Breast epithelium (tissue), 4 donors: Measurements from ENCODE around the gene ZNF888. TPM values are rescaled to one million over a fixed set of nuclear protein-coding genes. Genes with fewer than 3 reads are reported as not detected.
A peak's percentile ranks its signal among the peaks of the same experiment; 100 is the strongest.
"Not testable (repeated sequence)": the region's sequence is repeated elsewhere in the genome, so short reads cannot be mapped to it uniquely, and the experiment has no call there.

Experiments
- DNase-seq, 2 donors: peaks; one replicate each; pipeline ENCODE4 v3.0.0-alpha.2; 2019; ENCODE audit warnings: low spot score in 2 of 2
- H3K27ac ChIP-seq, 2 donors: fragments of 200-600 bp; sonication (generic) in 1 of 2; one replicate each; pipeline ENCODE4 v1.5.1; 2016 to 2019; ENCODE audit warnings: mild to moderate bottlenecking in 1 of 2
- H3K27me3 ChIP-seq, 2 donors: fragments of 200-600 bp; sonication (generic) in 1 of 2; one replicate each; pipeline versions ENCODE4 v1.5.1 to v1.6.0; 2017 to 2019; ENCODE audit warnings: control low read depth in 1 of 2, mild to moderate bottlenecking in 1 of 2
- H3K36me3 ChIP-seq: fragments of 200-600 bp; one replicate; pipeline ENCODE4 v1.5.1; 2019
- H3K4me1 ChIP-seq, 2 donors: fragments of 200-600 bp; sonication (generic); one replicate each; pipeline ENCODE4 v1.5.1; 2016 to 2019; ENCODE audit warnings: control low read depth in 1 of 2
- H3K4me3 ChIP-seq, 3 donors: fragments of 200-600 bp; sonication (generic); 1 replicate in 2 of 3; 2 replicates in 1 of 3; pipeline ENCODE4 v1.5.1; 2016 to 2019; ENCODE audit warnings: mild to moderate bottlenecking in 3 of 3, moderate library complexity in 2 of 3
- H3K9me3 ChIP-seq, 2 donors: fragments of 200-600 bp; sonication (generic) in 1 of 2; one replicate each; pipeline ENCODE4 v1.5.1; 2016 to 2019; ENCODE audit warnings: control low read depth in 1 of 2
- POLR2A ChIP-seq: fragments of 450-650 bp; IDR thresholded peaks from one replicate; pipeline ENCODE4 v1.6.1; 2016; ENCODE audit warnings: antibody characterized with exemption, mild to moderate bottlenecking, moderate library complexity
- POLR2AphosphoS5 ChIP-seq, 3 donors: sonication (generic); formaldehyde crosslinking; IDR thresholded peaks; one replicate each; pipeline ENCODE4 v1.6.1; 2017; ENCODE audit warnings: antibody characterized with exemption in 3 of 3
- intact Hi-C: fragments of 100-400 bp; cut with DNase I; formaldehyde crosslinking; loops from one replicate; pipeline ENCODE4 v1.15.1; 2023; ENCODE audit warnings: low total_unique reads
- total RNA-seq, 3 donors: library from RNA; depleted of rRNA; stranded (reverse); fragments of >200 nt; gene quantifications; one replicate each; pipeline ENCODE4 v1.1.0, GENCODE V29; 2016
- TF ChIP-seq, protein P1 (sequence below), 3 donors: fragments of 450-650 bp; IDR thresholded peaks; one replicate each; pipeline ENCODE4 v1.5.1; 2016 to 2017; ENCODE audit warnings: antibody characterized with exemption in 3 of 3, mild to moderate bottlenecking in 3 of 3, moderate library complexity in 3 of 3

Gene ZNF888
- total RNA-seq, 3 donors from 2014 or later = 4.5 to 10.0 (median 5.2) TPM

- intact Hi-C loops = no loop called here
- H3K36me3 ChIP-seq = peaks cover 9% of the 10 kb centered on the region
Measured at GRCh38 chr19:52948025-52948770, 25.0 kb upstream of the ZNF888 start.

GRCh38 chr19:52946322-52947310 lies 23.4 kb upstream of the ZNF888 start:
- no peaks in the 10 kb centered on the region for H3K4me1 ChIP-seq
- H3K9me3 ChIP-seq = peaks cover 21 to 57% of the 10 kb centered on the region in 2 donors
- peaks cover 1% of the 10 kb centered on the region for H3K36me3 ChIP-seq
- H3K27ac ChIP-seq = peak overlapping the region in 1 of 2 donors; percentile 62
- TF ChIP-seq, protein P1, sequence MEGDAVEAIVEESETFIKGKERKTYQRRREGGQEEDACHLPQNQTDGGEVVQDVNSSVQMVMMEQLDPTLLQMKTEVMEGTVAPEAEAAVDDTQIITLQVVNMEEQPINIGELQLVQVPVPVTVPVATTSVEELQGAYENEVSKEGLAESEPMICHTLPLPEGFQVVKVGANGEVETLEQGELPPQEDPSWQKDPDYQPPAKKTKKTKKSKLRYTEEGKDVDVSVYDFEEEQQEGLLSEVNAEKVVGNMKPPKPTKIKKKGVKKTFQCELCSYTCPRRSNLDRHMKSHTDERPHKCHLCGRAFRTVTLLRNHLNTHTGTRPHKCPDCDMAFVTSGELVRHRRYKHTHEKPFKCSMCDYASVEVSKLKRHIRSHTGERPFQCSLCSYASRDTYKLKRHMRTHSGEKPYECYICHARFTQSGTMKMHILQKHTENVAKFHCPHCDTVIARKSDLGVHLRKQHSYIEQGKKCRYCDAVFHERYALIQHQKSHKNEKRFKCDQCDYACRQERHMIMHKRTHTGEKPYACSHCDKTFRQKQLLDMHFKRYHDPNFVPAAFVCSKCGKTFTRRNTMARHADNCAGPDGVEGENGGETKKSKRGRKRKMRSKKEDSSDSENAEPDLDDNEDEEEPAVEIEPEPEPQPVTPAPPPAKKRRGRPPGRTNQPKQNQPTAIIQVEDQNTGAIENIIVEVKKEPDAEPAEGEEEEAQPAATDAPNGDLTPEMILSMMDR (IDR thresholded peaks at IDR 0.05) = no peak
- TF ChIP-seq POLR2A (no peak), POLR2AphosphoS5 (IDR thresholded peaks at IDR 0.05) (no peak)
- DNase-seq = peak in 1 of 2 donors; percentile 26
- H3K4me3 ChIP-seq = peak overlapping the region in 1 of 3 donors; percentile 44
- H3K27me3 ChIP-seq = no peaks in the 10 kb centered on the region
- intact Hi-C loops = no loop called here

More at GRCh38 chr19:52948025-52948770, 25.0 kb upstream of the ZNF888 start:
- DNase-seq = no peak
- Histone ChIP-seq H3K4me3 (no peak overlapping the region), H3K9me3 (peaks cover 21 to 73% of the 10 kb centered on the region in 2 donors), H3K27ac (no peak overlapping the region), H3K4me1 (no peaks in the 10 kb centered on the region), H3K27me3 (no peaks in the 10 kb centered on the region)
- no peak for TF ChIP-seq POLR2AphosphoS5 (IDR thresholded peaks at IDR 0.05)
- TF ChIP-seq, protein P1 (IDR thresholded peaks at IDR 0.05) = no peak
- no peak for TF ChIP-seq POLR2A

DNA sequence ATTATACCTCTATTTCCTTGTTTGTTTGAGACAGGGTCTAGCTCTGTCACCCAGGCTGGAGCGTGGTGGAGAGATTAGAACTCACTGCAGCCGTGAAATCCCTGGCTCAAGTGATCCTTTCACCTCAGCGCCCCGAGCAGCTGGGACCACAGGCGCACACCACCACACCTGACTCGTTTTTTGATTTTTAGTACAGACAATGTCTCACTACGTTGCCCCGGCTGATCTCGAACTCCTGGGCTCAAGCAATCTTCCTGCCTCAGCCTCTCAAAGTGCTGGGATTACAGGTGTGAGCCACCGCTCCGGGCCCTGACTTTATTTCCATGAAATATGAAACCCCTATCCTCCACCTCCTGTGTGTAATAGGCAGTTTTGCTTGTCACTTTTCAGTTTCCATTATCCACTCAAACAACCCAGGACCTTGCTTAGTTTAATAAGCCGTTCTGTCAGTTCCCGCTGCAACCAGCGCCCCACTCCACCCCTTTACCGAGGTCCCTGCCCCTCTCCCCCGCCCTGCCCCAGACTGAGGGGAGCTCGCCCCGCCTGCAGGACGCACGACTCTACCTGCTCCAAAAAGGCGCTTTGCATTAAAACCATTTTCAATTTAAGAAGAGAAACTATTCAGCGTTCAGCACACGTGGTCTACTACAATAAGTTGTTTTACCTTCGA lies 22.6 kb upstream of the ZNF888 start:
- Histone ChIP-seq H3K4me1 (no peaks in the 10 kb centered on the region), H3K27me3 (no peaks in the 10 kb centered on the region), H3K36me3 (no peaks in the 10 kb centered on the region), H3K4me3 (peak overlapping the region in 1 of 3 donors; percentile 44), H3K27ac (peak overlapping the region in 1 of 2 donors; percentile 62), H3K9me3 (peaks cover 21 to 49% of the 10 kb centered on the region in 2 donors)
- intact Hi-C loops = no loop called here
- no peak for DNase-seq
- TF ChIP-seq POLR2A = no peak
- TF ChIP-seq, protein P1 (IDR thresholded peaks at IDR 0.05) = no peak

DNA sequence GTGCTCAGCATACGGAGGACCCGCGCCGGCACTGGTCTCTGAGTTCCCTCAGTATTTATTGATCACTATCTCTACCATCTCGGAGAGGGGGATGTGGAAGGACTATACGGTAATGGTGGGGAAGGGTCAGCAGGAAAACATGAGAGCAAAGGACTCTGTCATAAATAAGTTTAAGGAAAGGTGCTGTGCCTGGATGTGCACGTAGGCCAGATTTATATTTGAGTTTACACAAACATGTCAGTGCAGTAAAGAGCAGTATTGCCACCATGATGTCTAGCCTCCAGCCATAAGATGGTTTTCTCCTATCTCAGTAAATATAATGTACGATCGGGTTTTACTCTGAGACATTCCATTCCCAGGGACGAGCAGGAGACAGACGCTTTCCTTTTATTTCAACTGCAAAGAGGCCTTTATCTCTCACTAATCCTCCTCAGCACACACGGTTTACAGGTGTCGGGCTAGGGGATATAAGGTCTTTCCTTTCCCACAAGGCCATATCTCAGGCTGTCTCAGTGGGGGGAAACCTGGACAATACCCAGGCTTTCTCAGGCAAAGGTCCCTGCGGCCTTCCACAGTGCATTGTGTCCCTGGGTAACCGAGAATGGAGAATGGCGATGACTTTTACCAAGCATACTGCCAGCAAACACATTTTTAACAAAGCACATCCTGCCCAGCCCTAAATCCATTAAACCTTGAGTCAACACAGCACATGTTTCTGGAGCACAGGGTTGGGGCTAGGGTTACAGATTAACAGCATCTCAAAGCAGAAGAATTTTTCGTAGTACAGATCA lies 21.7 kb upstream of the ZNF888 start:
- H3K27ac ChIP-seq, H3K36me3 ChIP-seq, intact Hi-C loops, H3K4me3 ChIP-seq, DNase-seq, H3K4me1 ChIP-seq, H3K27me3 ChIP-seq: not testable (repeated sequence)
- H3K9me3 ChIP-seq = peaks cover 14 to 40% of the 10 kb centered on the region in 2 donors
